ENCODE results near the gene CRYBA4.
A peak's percentile ranks its signal among the peaks of the same experiment; 100 is the strongest.
"Not testable (repeated sequence)": the region's sequence is repeated elsewhere in the genome, so short reads cannot be mapped to it uniquely, and the experiment has no call there.

The CRYBA4 gene

GRCh38 chr22:26597480-26597879 is 24.3 kb upstream of the CRYBA4 start:
- no peak for DNase-seq

GRCh38 chr22:26599505-26599904 is 22.3 kb upstream of the CRYBA4 start:
- DNase-seq = no peak

- no peak for DNase-seq
These were observed 20.0 kb upstream of the CRYBA4 start for GRCh38 chr22:26601726-26602125.

DNA sequence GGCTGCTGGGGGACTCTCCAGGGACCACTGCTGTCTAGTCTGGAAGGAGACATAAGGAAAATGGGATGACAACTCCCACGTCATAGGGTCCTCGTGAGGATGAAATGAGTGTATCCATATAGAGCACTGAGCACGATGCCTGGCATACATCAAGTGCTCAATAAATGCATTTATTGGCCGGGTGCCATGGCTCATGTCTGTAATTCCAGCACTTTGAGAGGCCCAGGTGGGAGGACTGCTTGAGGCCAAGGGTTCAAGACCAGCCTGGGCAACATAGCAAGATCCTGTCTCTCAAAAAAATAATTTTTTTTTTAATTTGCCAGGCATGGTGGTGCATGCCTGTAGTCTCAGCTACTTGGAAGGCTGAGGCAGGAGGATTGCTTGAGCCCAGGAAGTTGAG is 19.6 kb upstream of the CRYBA4 start:
- no peak for DNase-seq

DNA sequence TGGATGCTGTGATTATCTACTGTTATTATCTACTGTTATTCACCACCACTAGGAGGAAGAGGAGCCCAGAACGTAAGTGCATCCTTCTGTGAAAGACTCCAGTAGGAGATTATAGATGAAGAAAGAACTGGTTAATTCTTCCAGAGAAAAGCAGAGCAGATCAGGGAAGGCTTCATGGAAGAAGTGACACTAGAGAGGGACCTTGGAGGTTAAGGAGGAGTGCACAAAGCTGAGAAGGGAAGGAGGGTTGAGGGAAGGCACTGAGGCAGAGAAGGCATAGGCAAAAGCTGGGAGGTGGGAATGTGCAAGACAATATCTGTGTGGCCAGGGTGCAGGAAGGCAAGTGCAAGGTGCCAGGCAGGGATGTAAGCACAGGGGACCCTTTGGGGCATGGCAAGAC is 17.4 kb upstream of the CRYBA4 start:
- DNase-seq = no peak

DNA sequence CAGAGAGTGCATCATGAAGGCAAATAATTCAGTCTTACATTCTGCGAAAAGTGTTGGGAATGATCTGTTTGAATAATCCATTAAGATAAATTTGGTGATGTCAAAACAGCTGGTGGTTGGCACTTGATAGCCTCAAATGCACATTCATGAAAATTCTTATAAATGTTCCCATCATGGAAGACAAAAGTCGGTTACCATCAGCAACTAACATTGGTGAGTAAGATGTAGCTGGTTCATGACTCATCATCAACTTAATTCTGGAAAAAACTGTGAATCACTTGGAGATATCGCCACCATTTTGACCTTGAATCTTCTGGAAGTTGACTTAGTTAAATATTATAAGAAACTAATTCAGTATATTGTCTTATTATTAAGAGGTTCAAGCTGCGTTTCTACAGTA is 15.2 kb upstream of the CRYBA4 start:
- no peak for DNase-seq

- DNase-seq = no peak
These were observed 13.6 kb upstream of the CRYBA4 start for GRCh38 chr22:26608129-26608528.

DNA sequence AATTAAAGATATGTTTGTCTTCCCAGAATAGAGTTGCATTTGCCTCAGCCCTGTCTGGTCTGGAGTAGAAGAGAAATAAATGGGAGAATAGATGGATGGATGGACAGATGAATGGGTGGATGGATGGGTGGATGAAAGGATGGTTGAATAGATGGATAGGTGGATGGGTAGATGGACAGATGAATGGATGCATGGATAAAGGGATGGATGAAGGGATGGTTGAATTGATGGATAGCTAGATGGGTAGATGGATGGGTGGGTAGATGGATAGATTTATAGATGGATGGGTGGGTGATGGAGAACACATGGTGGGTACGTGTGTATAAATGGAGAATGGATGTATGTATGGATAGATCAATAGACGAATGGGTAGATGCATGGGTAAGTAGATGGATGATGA is 12.5 kb upstream of the CRYBA4 start:
- no peak for DNase-seq

DNA sequence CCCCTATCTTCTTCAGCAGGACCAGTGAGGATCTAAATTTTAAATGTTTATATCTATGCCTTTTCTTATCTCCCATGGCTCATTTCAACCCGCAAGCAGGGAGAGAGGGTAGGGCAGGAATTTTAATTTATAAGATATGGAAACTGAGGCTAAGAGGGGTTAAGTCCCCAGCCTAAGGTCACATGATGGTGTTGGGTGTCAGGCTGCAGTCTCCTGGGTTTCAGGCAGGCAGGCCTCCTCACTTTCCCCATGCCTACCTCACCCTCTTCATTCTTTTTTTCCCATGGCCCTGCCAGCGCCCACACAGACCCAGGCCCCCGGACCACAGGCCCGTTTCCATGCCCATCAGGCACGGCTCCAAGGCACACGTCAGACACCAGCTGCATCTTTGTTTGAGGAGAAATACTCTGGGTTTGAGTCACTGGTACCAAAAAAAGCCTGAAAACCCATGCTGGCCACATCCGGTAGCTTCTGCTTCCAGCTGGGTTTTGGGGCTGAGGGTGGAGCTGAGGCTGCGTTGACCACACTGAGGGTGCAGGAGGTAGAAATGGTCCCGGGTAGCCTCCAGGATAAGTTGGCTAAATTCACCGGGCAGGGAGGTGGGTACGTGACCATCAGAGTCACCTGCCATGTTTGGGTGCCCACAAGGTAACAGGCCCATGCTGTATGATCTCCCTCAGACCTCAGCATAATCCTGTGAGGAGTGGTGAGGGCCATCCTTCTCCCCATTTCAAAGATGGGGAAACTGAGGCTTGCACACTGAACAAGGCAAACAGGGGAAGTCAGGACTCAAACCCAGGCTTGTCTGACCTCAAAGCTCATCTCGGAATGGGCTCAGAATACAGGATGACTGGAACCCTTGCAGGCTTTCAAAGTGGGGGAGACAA is 11.4 kb upstream of the CRYBA4 start:
- DNase-seq = peak; percentile 40

DNA sequence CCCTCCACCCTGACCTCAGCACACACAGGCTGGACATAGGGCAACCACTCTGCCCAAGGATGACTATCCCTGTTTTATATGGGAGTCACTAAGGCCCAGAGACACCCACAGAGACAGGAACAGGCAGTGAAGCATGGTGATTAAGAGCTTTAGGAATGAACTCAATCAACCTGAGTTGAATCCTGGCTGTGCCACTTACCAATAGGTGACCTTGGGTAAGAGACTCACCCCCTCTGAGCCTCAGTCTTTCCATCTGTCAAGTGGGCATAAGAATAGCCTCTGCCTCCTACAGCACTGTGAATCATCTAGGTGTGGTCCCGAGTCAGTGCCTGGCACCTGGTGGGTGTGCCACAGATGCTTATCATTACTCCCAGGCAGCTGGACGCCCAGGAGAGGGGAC is 10.8 kb upstream of the CRYBA4 start:
- DNase-seq = no peak

- no peak for DNase-seq
These were observed 9.1 kb upstream of the CRYBA4 start for GRCh38 chr22:26612652-26613051.

DNA sequence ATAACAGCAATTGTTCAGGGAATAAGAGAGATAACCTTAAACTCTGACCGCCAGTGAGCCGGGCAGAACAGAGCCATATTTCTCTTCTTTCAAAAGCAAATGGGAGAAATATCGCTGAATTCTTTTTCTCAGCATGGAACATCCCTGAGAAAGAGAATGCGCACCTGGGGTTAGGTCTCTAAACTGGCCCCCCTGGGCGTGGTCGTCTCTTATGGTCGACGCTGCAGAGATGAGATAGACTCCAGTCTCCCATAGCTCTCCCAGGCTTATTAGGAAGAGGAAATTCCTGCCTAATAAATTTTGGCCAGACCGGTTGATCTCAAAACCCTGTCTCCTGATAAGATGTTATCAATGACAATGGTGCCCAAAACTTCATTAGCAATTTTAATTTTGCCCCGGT is 8.0 kb upstream of the CRYBA4 start:
- not testable (repeated sequence) for DNase-seq

DNA sequence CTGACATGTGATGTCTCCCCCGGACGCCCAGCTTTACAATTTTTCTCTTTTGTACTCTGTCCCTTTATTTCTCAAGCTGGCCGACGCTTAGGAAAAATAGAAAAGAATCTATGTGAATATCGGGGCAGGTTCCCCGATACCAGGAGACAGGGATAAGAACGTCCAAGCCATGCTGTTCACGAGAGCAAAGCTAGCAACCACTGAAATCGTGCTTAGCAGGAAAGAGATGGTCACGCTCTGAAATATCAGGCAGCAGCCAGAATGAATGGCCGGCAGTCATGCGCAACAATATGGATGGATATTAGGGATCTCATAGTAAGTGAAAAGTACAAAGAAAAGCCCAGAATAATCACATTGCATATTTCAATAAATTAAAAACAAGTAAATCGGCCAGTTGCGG is 7.4 kb upstream of the CRYBA4 start:
- no peak for DNase-seq

DNA sequence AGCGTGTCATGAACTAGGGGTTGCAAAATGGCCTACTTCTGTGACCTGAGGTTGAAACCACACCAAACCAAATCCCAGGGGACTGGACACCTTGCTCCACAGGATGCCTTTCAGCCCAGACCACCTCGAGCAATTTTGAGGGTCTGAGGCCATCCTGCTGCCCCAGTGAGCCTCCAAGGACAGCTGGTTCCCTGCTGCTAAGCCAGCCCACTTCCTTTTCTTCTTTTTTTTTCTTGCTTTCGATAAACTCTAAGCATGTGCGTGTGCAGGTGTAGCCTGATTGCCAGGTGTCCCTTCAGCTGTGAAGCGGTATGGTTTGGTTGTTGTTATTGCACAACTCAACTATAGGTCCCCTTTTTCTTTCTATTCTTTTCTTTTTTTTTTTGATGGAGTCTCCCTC is 6.6 kb upstream of the CRYBA4 start:
- no peak for DNase-seq

DNA sequence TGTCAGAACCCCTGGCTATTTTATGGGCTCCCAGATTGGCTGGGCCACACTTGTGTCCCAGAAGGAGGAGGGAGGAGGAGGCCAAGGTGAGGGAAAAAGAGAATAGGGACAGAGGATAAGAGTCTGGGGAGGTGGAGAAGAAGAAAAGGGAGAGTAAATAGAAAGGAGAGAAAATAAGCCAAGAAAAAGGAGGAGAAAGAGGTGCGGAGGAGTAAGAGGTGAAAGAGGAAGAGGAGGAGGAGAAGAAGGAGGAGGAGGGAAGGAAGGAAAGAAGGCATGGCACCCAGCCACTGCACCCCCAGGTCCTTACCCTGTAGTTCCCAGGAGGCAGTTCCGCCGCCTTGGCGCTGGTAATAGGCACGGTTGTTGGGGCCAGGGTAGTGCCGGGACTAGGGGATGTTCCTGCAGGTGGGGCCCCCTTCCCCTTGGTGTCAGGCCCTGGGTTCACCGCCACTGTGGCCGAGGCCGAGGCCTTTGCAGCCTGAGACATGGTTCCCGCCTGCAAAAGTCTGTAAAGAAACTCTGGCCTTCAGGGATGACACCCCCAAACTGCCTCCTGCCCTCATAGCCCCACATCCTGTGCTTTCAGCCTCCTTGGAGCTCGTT is 5.8 kb upstream of the CRYBA4 start:
- DNase-seq = no peak

DNA sequence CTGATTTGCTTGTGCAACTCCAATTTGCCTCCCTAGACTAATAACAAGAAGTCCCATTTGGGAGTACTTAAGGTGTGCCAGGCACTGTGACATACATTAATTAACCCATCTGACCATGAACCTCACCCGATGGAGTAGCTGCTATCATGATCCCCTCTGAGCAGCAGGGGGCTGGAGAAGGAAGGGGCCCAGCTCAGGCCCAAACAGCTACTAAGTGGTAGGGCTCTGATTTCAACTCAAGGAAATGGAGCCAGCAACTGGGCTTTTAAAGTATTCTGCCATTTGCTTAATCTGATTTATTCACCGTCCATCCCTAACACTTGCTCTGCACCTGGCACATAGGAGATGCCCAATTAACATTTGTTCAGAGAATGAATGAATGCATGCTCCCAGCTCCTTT is 5.1 kb upstream of the CRYBA4 start:
- no peak for DNase-seq

- peak; percentile 92 for DNase-seq
These were observed 4.2 kb upstream of the CRYBA4 start, which contains the start of gene CRYBB1 for GRCh38 chr22:26617271-26618199. CRYBB1 (minus strand) TSS chr22:26618027; CDS start chr22:26616319, 1,708 bp downstream.

DNA sequence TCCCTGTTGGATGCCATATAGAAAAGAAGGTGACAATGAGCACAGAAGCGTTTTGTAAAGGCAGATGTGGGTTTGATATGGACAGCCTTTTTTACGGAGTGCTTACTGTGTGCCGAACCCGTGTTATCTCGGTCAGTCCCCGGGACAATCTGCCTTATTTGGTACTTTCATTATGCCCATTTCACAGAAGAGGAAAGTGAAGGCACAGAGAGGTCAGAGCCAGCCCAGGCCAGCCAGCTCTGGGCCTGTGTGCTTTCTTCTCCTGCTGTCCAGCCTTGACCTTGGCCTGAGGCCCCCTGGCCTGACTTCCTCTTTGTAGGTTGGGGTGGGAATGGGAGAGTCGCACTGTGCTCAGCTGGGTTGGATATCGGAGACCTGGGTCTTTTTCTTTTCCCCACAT is 3.3 kb upstream of the CRYBA4 start:
- no peak for DNase-seq

- no peak for DNase-seq
These were observed 2.3 kb upstream of the CRYBA4 start for GRCh38 chr22:26619510-26619909.

- DNase-seq = no peak
These were observed 1.6 kb upstream of the CRYBA4 start for GRCh38 chr22:26620197-26620596.

DNA sequence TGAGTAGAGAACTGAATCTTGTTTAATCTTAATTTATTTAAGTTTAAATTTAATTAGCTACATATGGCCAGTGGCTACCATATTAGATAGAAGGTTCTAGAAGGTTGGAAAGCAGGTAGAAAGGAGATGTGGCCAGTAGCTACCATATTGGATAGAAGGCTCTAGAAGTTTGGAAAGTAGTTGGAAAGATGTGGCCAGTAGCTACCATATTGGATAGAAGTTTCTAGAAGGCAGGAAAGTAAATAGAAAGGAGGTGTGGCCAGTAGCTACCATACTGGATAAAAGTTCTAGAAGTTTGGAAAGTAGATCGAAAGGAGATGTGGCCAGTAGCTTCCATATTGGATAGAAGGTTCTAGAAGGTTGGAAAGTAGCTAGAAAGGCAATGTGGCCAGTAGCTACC is 2.2 kb downstream of the CRYBA4 start:
- no peak for DNase-seq

GRCh38 chr22:26624803-26625202 is 3.0 kb downstream of the CRYBA4 start:
- no peak for DNase-seq

DNA sequence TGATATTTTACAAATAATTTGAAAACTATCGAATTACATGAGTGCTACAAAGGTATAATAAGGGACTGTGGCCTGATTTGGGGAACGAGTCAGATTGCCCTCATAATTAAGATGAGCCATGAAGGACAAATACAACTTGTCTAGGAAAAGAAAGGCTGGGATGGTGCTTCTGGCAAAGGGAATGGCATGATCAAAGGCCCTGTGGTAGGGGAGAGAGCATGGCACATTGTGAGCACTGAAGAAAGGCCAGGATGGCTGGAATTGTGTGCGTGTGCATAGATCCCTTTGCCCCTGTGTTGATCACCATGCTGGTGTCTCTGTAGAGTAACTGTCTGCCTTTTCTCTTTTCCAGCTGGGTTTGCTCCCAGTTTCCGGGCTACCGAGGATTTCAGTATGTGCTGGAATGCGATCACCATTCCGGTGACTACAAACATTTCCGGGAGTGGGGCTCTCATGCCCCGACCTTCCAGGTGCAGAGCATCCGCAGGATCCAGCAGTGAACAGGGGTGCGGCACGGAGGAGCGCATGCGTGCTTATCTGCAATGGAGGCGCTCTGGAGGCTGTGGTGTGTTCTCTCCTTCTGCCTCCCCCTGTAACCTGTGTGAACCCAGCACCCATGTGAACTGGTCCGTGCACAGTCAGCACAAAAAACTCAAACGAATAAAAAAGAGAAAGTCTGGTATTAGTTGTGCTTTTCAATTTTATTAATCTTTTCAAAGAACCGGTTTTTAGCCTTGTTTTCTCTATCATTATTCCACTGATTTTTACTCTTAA is 8.4 kb downstream of the CRYBA4 start:
- DNase-seq = no peak
